Left cardiac atrium (tissue), 4 donors: ENCODE results near the gene EXOC3L1. TPM values are rescaled to one million over a fixed set of nuclear protein-coding genes. Genes with fewer than 3 reads are reported as not detected.

Experiments used
- ATAC-seq, 2 donors: fragments of 200-7000 bp; cut with Tn5 transposase; one replicate each; pipeline ENCODE4 v1.9.1; 2020; ENCODE audit warnings: mild to moderate bottlenecking in 2 of 2, moderate library complexity in 2 of 2
- DNase-seq: peaks from one replicate; pipeline ENCODE4 v3.0.0-alpha.2; 2020
- intact Hi-C, 2 donors: fragments of 100-400 bp; cut with DNase I; formaldehyde crosslinking; loops; one replicate each; pipeline versions ENCODE4 v1.14.1 to v1.15.1; 2022 to 2023
- total RNA-seq, 2 donors: library from RNA; stranded (reverse); fragmentation: NEBNext Ultra II Directional; extraction: Animal tissue kit (Norgen Biotek cat#: 25700); gene quantifications; one replicate each; pipeline ENCODE4 v1.2.1, GENCODE V29; 2021
- donor health status: DM: no; HTN: yes; CAD: no.
- donor health status: DM: no; HTN: yes; CAD: no; lungs with severe emphysema.
- donor health status: DM: yes; HTN: yes; CAD: no.
- donor health status: Dilated cardiomyopathy.

Gene EXOC3L1
- total RNA-seq, 2 donors from 2014 or later = 1.9 to 2.0 TPM

- intact Hi-C loops = loop anchor here (10.0 kb wide), 2 partner anchors 211 to 291 kb away; no protein-coding TSS in a partner anchor
- DNase-seq = no peak
- ATAC-seq = no peak
These were observed 4.2 kb downstream of the EXOC3L1 start for GRCh38 chr16:67185651-67186134.

GRCh38 chr16:67184995-67185650 is 4.8 kb downstream of the EXOC3L1 start:
- intact Hi-C loops = loop anchor here (10.0 kb wide), 2 partner anchors 210 to 290 kb away; no protein-coding TSS in a partner anchor
- DNase-seq (peak; percentile 95), ATAC-seq (peak; percentile 52 to 59)

- no peak for DNase-seq
- intact Hi-C loops = loop anchor here (10.0 kb wide), 2 partner anchors 210 to 290 kb away; no protein-coding TSS in a partner anchor
- peak; percentile 9 to 21 for ATAC-seq
These were observed 5.4 kb downstream of the EXOC3L1 start for GRCh38 chr16:67184453-67184994.

GRCh38 chr16:67183627-67184452 is 6.1 kb downstream of the EXOC3L1 start, which contains the start of gene MATCAP1:
TSS of gene MATCAP1 (minus strand) at chr16:67183963. CDS start at chr16:67180610, 3,353 bp downstream.
- DNase-seq (peak; percentile 96), ATAC-seq (peak; percentile 94 to 96)
- intact Hi-C loops = loop anchor here (10.0 kb wide), 2 partner anchors 209 to 289 kb away; no protein-coding TSS in a partner anchor

GRCh38 chr16:67183284-67183626 is 6.7 kb downstream of the EXOC3L1 start:
- DNase-seq (no peak), ATAC-seq (no peak)
- intact Hi-C loops = loop anchor here (10.0 kb wide), 2 partner anchors 208 to 288 kb away; no protein-coding TSS in a partner anchor

GRCh38 chr16:67182288-67182687 is 7.6 kb downstream of the EXOC3L1 start:
- intact Hi-C loops = loop anchor here (10.0 kb wide), 2 partner anchors 207 to 287 kb away; no protein-coding TSS in a partner anchor
- ATAC-seq (no peak), DNase-seq (no peak)

GRCh38 chr16:67181346-67181745 is 8.6 kb downstream of the EXOC3L1 start:
- ATAC-seq (no peak), DNase-seq (no peak)
- intact Hi-C loops = loop anchor here (10.0 kb wide), 2 partner anchors 207 to 287 kb away; no protein-coding TSS in a partner anchor

- intact Hi-C loops = loop anchor here (10.0 kb wide), 2 partner anchors 205 to 285 kb away; no protein-coding TSS in a partner anchor
- ATAC-seq (no peak), DNase-seq (no peak)
These were observed 9.8 kb downstream of the EXOC3L1 start for GRCh38 chr16:67180166-67180565.

- intact Hi-C loops = loop anchor here (10.0 kb wide), 2 partner anchors 205 to 285 kb away; no protein-coding TSS in a partner anchor
- ATAC-seq (no peak), DNase-seq (no peak)
These were observed 10.4 kb downstream of the EXOC3L1 start for GRCh38 chr16:67179421-67180080.

GRCh38 chr16:67177743-67178699 is 11.9 kb downstream of the EXOC3L1 start:
- intact Hi-C loops = no loop called here
- DNase-seq = peak; percentile 70
- peak; percentile 40 for ATAC-seq

GRCh38 chr16:67176662-67177061 is 13.3 kb downstream of the EXOC3L1 start:
- intact Hi-C loops = no loop called here
- DNase-seq (no peak), ATAC-seq (no peak)

GRCh38 chr16:67174706-67175231 is 15.2 kb downstream of the EXOC3L1 start:
- intact Hi-C loops = no loop called here
- DNase-seq (no peak), ATAC-seq (no peak)

GRCh38 chr16:67173808-67174705 is 15.9 kb downstream of the EXOC3L1 start:
- intact Hi-C loops = no loop called here
- ATAC-seq (peak; percentile 77 to 79), DNase-seq (peak; percentile 92)

- intact Hi-C loops = no loop called here
- ATAC-seq (no peak), DNase-seq (no peak)
These were observed 16.6 kb downstream of the EXOC3L1 start for GRCh38 chr16:67173323-67173722.

GRCh38 chr16:67170949-67171649 is 18.8 kb downstream of the EXOC3L1 start:
- peak; percentile 0 to 5 for ATAC-seq
- intact Hi-C loops = no loop called here
- DNase-seq = no peak
